Large intestine (tissue), 12 donors: ENCODE results near the gene KRT84. TPM values are rescaled to one million over a fixed set of nuclear protein-coding genes. Genes with fewer than 3 reads are reported as not detected.

Experiments used
- DNase-seq, 2 donors: peaks; one replicate each; pipeline versions ENCODE4 v3.0.0 to v3.0.0-alpha.2; 2013
- H3K27ac ChIP-seq: one replicate; pipeline ENCODE4 v1.5.1; 2013; ENCODE audit warnings: low read length
- H3K27me3 ChIP-seq: 2 replicates; pipeline ENCODE4 v1.6.1; 2013; ENCODE audit warnings: low read length; ENCODE audit not compliant: control insufficient read depth, insufficient read depth
- H3K36me3 ChIP-seq: 2 replicates; pipeline ENCODE4 v1.6.1; 2013; ENCODE audit warnings: low read length; ENCODE audit not compliant: control insufficient read depth, insufficient read depth
- H3K4me1 ChIP-seq: one replicate; pipeline ENCODE4 v1.6.1; 2013; ENCODE audit warnings: low read length; ENCODE audit not compliant: control insufficient read depth, insufficient read depth
- H3K4me3 ChIP-seq: one replicate; pipeline ENCODE4 v1.5.1; 2013; ENCODE audit warnings: low read length
- H3K9me3 ChIP-seq: one replicate; pipeline ENCODE4 v1.6.1; 2013; ENCODE audit warnings: mild to moderate bottlenecking, low read depth, low read length, moderate library complexity; ENCODE audit not compliant: control insufficient read depth
- WGBS: methylation state at CpG from one replicate; pipeline ENCODE4 v1.1.5; 2013; ENCODE audit warnings: low lambda C conversion rate; ENCODE audit not compliant: insufficient coverage; 5-methylcytosine and 5-hydroxymethylcytosine counted together
- long read RNA-seq, 11 donors: transcript quantifications; one replicate each; lab custom pipeline, GENCODE V29; 2026
- polyA plus RNA-seq: library from polyadenylated mRNA; unstranded; fragments of 120-200 nt; gene quantifications from one replicate; pipeline ENCODE4 v1.2.1, GENCODE V29; 2013

Gene KRT84, protein sequence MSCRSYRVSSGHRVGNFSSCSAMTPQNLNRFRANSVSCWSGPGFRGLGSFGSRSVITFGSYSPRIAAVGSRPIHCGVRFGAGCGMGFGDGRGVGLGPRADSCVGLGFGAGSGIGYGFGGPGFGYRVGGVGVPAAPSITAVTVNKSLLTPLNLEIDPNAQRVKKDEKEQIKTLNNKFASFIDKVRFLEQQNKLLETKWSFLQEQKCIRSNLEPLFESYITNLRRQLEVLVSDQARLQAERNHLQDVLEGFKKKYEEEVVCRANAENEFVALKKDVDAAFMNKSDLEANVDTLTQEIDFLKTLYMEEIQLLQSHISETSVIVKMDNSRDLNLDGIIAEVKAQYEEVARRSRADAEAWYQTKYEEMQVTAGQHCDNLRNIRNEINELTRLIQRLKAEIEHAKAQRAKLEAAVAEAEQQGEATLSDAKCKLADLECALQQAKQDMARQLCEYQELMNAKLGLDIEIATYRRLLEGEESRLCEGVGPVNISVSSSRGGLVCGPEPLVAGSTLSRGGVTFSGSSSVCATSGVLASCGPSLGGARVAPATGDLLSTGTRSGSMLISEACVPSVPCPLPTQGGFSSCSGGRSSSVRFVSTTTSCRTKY
- not detected for polyA plus RNA-seq
- long read RNA-seq, donor 1, result 0 reads
- long read RNA-seq, donor 2, result 0 reads
- long read RNA-seq, donor 3, result 0 reads
- long read RNA-seq, donor 4, result 0 reads
- long read RNA-seq, donor 5, result 0 reads
- long read RNA-seq, donor 6, result 0 reads
- long read RNA-seq, donor 7, result 0 reads
- long read RNA-seq, donor 8, result 0 reads
- long read RNA-seq, donor 9, result 0 reads
- long read RNA-seq, donor 10, result 0 reads
- long read RNA-seq, donor 11, result 0 reads

DNA sequence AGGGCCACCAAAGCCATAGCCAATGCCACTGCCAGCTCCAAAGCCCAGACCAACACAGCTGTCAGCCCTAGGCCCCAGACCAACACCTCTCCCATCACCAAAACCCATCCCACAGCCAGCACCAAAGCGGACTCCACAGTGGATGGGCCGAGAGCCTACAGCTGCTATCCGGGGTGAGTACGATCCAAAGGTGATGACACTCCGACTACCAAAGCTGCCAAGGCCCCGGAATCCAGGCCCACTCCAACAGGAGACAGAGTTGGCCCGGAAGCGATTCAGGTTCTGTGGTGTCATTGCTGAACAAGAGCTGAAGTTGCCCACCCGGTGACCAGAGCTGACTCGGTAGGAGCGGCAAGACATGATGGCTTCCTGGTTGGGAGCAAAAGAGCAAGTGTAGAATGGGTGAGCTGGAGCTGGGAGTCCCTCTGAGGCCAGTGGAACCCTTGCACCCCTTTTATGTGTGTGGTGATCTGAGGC lies at the start of gene KRT84:
Gene KRT84 (minus strand): TSS at position 427 of the 477 bp plus-strand sequence. CDS start 67 bp downstream, at position 360.
- H3K36me3 ChIP-seq, result no peaks in the 10 kb centered on the region
- peaks cover 21% of the 10 kb centered on the region for H3K27me3 ChIP-seq
- DNase-seq, result no peak
- no peaks in the 10 kb centered on the region for H3K4me1 ChIP-seq
- no peak within 1 kb of the TSS for H3K27ac ChIP-seq
- no peak within 1 kb of the TSS for H3K4me3 ChIP-seq
- no peaks in the 10 kb centered on the region for H3K9me3 ChIP-seq
- no CpG with 5 or more reads among the region's 11 CpGs for WGBS

DNA sequence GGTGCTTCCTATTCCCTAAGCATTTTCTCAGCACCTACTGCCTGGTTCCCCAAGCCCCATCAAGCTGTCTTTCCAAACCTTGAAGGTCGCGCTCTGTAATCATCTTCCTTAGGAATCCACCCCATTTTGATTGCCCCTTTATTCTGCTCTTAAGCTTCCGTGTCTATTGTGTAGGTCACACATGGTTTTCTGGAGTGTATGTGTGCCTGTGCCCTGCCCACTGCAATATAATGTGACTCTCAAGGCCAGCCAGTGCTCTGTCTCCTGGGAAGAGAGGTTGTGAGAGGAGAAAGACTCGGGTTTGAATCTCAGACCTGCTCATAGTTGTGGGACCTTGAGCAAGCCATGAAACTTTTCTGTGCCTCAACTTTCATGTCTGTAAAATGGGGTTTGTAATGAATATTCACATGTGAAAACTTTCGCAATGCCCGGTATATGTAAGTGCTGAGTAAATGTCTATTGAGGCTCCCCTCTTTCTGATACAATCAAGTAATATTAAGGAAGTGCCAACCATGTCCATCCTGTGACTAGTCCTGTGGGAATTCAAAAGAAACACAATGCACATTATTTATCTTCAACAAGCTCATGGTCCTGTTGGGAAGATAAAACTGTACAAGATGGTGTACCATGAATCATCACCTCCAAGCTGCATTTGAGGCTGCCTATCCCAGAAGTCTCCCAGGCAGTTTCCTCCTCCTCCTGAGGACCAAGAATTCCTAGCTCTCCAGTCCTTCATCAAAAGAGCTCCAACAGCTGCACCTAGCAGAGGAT lies 49.5 kb upstream of the KRT84 start:
- Histone ChIP-seq H3K9me3 (no peaks in the 10 kb centered on the region), H3K27ac (no peak overlapping the region), H3K36me3 (no peaks in the 10 kb centered on the region), H3K27me3 (peaks cover 5% of the 10 kb centered on the region), H3K4me3 (no peak overlapping the region), H3K4me1 (no peaks in the 10 kb centered on the region)
- no peak for DNase-seq
- WGBS, result 100% methylated on average over 2 of the region's 6 CpGs

DNA sequence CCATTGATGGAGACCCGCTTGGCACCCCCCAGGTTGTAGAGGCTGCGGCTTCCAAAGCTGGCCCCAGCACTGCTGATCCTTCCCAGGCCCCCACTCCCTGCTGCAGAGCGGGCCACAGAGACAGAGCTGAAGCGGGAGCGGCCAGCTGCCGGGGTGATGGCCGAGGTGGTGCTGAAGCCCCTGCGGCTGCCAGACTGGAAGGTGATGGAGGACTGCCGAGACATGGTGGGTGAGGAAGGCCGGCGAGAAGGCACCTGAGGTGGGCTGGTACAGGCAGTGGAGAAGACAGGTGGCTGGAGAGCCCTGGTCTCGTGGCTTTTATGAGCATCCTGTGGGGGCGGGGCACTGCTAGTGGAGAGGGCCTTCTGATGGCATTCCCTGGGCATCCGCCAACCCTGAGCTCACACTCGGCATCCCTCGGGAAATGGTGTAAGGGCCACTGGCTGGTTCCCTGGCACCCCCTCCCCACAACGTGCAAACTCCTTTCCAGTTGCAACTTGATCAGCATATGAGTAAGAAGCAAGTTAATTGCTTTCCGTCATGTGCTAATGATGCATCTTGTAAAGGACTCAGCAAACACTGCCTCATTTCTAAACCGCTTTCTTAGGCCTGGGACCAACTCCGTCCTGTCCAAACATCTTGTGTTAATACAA lies 48.8 kb upstream of the KRT84 start, which contains the start of gene KRT75:
Gene KRT75 (minus strand): TSS at position 291 of the 653 bp plus-strand sequence. CDS start 67 bp downstream, at position 224.
- WGBS, result no CpG with 5 or more reads among the region's 20 CpGs
- H3K27ac ChIP-seq, result no peak within 1 kb of the TSS
- H3K36me3 ChIP-seq, result no peaks in the 10 kb centered on the region
- DNase-seq, result no peak
- H3K9me3 ChIP-seq, result no peaks in the 10 kb centered on the region
- H3K4me1 ChIP-seq, result no peaks in the 10 kb centered on the region
- peaks cover 7% of the 10 kb centered on the region for H3K27me3 ChIP-seq
- no peak within 1 kb of the TSS for H3K4me3 ChIP-seq

DNA sequence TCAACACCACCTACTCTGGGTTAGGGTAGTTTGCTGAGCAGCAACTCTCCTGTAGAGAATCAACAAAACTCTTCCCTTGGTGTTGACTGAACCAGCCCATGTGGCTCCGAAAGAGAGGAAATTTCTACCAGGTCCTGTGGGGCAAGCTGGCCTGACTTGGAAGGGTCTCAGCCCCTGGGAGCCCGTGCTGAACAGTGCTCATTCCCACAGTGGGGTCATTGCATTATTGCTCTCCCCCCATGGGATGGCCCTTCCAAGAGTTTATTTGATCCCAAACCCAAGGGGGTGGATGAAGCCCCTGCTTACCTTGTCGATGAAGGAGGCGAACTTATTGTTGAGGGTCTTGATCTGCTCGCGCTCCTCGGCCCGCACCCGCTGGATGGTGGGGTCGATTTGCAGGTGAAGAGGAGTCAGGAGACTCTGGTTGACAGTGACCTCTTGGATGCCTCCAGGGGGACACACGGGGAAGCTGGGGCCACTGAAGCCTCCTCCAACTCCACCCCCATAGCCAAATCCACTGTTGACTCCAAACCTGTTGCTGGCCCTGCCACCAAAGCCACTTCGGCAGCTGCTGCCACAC lies 48.1 kb upstream of the KRT84 start:
- no peaks in the 10 kb centered on the region for H3K9me3 ChIP-seq
- DNase-seq, result no peak
- no CpG with 5 or more reads among the region's 12 CpGs for WGBS
- peaks cover 7% of the 10 kb centered on the region for H3K27me3 ChIP-seq
- no peak overlapping the region for H3K27ac ChIP-seq
- H3K36me3 ChIP-seq, result no peaks in the 10 kb centered on the region
- H3K4me1 ChIP-seq, result no peaks in the 10 kb centered on the region
- no peak overlapping the region for H3K4me3 ChIP-seq

DNA sequence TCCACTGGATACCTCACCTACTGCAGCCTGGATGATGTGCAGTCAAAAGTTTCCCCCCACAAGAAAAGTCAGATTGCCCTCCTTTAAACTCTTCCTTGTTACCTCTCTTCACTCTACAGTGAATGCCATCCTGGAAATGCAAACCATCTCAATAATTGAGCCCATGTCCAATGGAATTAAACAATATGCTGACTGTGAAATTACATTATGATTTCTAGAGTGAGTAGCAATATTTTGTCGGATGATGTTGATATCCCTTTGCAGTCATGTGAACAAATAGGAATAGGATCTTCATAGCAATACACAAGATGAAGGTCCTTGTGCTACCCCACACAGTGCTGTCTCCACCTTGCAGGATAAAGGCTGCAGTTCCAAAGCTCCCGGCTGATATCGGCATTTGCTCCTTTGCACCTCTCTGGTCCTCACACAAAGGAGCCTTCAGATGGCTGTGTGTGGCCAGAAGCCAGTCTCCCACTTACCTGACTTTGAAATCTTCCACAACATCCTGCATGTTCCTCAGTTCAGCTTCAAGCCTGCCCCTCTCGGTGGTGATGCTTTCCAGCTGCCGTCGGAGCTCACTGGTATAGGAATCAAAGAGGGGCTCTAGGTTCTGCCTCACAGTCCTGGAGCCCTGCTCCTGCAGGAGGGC lies 47.2 kb upstream of the KRT84 start:
- no peak overlapping the region for H3K4me3 ChIP-seq
- no peak overlapping the region for H3K27ac ChIP-seq
- DNase-seq, result no peak
- peaks cover 7% of the 10 kb centered on the region for H3K27me3 ChIP-seq
- H3K4me1 ChIP-seq, result no peaks in the 10 kb centered on the region
- H3K9me3 ChIP-seq, result no peaks in the 10 kb centered on the region
- no peaks in the 10 kb centered on the region for H3K36me3 ChIP-seq
- WGBS, result no CpG with 5 or more reads among the region's 6 CpGs

DNA sequence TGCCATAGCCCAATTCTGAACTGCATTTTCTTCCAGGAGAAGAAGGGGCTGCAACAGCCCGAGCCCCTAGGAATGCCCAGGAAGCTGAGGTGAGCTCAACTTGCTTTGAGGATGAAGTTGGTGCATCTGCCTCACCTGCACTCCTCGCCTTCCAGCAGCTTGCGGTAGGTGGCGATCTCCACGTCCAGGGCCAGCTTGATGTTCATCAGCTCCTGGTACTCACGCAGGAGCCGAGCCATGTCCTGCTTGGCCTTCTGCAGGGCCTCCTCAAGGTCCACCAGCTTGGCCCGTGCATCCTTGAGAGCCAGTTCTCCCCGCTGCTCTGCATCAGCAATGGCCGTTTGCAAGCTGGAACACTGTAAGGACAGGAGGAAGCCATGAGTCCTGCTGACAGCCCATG lies 42.7 kb upstream of the KRT84 start:
- H3K27me3 ChIP-seq, result peaks cover 7% of the 10 kb centered on the region
- no CpG with 5 or more reads among the region's 10 CpGs for WGBS

DNA sequence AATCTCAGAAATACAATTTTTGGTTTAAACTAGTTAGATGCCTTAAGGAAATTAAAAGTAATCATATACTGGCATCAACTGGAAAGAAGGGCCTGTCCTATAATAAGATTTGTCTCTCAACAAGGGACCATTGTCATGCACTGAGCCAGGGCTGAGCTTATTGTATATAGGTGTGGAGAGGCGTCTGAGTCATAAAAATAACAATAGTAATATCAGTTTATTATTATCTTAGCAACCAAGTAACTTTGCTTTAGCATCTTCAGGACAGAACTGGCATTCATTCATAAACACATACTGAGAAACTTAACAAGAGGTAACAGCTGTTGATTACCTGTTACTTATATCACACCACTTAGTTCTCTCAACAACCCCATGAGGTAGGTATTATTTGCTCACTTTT lies 41.6 kb upstream of the KRT84 start:
- no peak for DNase-seq
- no CpG with 5 or more reads among the region's 1 CpG for WGBS
- Histone ChIP-seq H3K4me3 (no peak overlapping the region), H3K27me3 (peaks cover 5% of the 10 kb centered on the region), H3K27ac (no peak overlapping the region), H3K4me1 (no peaks in the 10 kb centered on the region), H3K9me3 (no peaks in the 10 kb centered on the region), H3K36me3 (no peaks in the 10 kb centered on the region)

More for the DNA sequence above, 42.7 kb upstream of the KRT84 start:
- no peak for DNase-seq
- Histone ChIP-seq H3K4me3 (no peak overlapping the region), H3K36me3 (no peaks in the 10 kb centered on the region), H3K9me3 (no peaks in the 10 kb centered on the region), H3K27ac (no peak overlapping the region), H3K4me1 (no peaks in the 10 kb centered on the region)

DNA sequence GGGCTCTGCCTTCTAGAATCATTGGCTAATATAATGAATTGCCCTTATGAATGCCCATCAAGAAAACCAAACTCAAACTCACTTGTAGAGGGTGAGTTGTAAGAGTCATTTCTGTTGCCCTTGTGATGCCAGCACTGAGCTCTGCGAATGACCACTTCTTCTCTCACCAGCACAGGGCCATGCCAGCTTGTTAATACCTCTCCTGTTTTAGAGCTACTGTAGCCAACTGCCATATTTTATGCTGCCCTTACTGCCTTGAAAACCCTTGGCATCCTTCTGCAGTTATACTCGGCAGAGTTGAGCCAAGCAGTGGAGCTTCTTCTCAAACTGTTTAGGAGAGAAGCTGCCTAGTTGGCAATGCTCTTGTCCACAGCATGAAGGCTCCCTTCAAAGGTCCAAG lies 40.6 kb upstream of the KRT84 start:
- no peak for DNase-seq
- H3K27me3 ChIP-seq, result peaks cover 7% of the 10 kb centered on the region
- H3K27ac ChIP-seq, result no peak overlapping the region
- H3K4me1 ChIP-seq, result no peaks in the 10 kb centered on the region
- H3K36me3 ChIP-seq, result no peaks in the 10 kb centered on the region
- WGBS, result 80% methylated on average over 1 of the region's 2 CpGs
- H3K4me3 ChIP-seq, result no peak overlapping the region
- H3K9me3 ChIP-seq, result no peaks in the 10 kb centered on the region

DNA sequence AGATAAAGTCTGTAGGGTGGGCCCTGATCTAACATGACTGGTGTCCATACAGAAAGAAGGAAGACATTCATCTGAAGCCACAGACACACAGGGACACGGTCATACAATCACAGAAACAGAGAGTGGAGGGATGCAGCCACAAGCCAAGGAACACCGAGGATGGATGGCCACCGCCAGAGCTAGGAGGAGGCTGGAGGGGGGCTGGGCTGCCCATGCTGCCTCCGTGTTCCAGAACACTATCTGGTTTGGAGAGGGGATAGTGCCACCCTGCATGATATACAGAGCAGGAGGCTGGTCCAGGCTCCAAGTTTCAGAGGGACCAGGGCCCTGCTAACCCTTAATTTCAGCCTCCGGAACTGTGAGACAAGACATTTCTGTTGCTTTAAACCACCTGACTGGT lies 40.0 kb upstream of the KRT84 start:
- no CpG with 5 or more reads among the region's 5 CpGs for WGBS
- Histone ChIP-seq H3K4me3 (no peak overlapping the region), H3K36me3 (no peaks in the 10 kb centered on the region), H3K27me3 (peaks cover 5% of the 10 kb centered on the region), H3K4me1 (no peaks in the 10 kb centered on the region), H3K9me3 (no peaks in the 10 kb centered on the region), H3K27ac (no peak overlapping the region)
- DNase-seq, result no peak
